ENCODE results near the gene REEP2. TPM values are rescaled to one million over a fixed set of nuclear protein-coding genes. Genes with fewer than 3 reads are reported as not detected.

Gene REEP2
- total RNA-seq, 1 donor from 2014 or later = 1.1 TPM

GRCh38 chr5:138448481-138449398 lies 9.9 kb downstream of the REEP2 start:
- intact Hi-C loops (cut with micrococcal nuclease) = no loop called here

- intact Hi-C loops (cut with micrococcal nuclease) = loop anchor here (1.0 kb wide), 5 partner anchors 10 to 99 kb away; no protein-coding TSS in a partner anchor
Observed at GRCh38 chr5:138449501-138450239, 10.8 kb downstream of the REEP2 start.

- intact Hi-C loops (cut with micrococcal nuclease) = loop anchor here (1.0 kb wide), 5 partner anchors 8 to 97 kb away; no protein-coding TSS in a partner anchor
Observed at GRCh38 chr5:138450971-138451370, 12.1 kb downstream of the REEP2 start.

- intact Hi-C loops (cut with micrococcal nuclease) = no loop called here
Observed at GRCh38 chr5:138452720-138453119, 13.9 kb downstream of the REEP2 start.

- intact Hi-C loops (cut with micrococcal nuclease) = no loop called here
Observed at GRCh38 chr5:138453590-138453989, 14.7 kb downstream of the REEP2 start.

- intact Hi-C loops (cut with micrococcal nuclease) = no loop called here
Observed at GRCh38 chr5:138454121-138454520, 15.3 kb downstream of the REEP2 start.

GRCh38 chr5:138455232-138455930 lies 16.5 kb downstream of the REEP2 start:
- intact Hi-C loops (cut with micrococcal nuclease) = no loop called here

GRCh38 chr5:138457531-138458275 lies 18.8 kb downstream of the REEP2 start:
- intact Hi-C loops (cut with micrococcal nuclease) = no loop called here

GRCh38 chr5:138458384-138458783 lies 19.5 kb downstream of the REEP2 start:
- intact Hi-C loops (cut with micrococcal nuclease) = no loop called here

GRCh38 chr5:138458856-138459255 lies 20.0 kb downstream of the REEP2 start:
- intact Hi-C loops (cut with micrococcal nuclease) = loop anchor here (1.0 kb wide), 2 partner anchors 9 to 84 kb away; partner anchors contain the start of gene ETF1

- intact Hi-C loops (cut with micrococcal nuclease) = loop anchor here (1.0 kb wide), 2 partner anchors 9 to 84 kb away; partner anchors contain the start of gene ETF1
Observed at GRCh38 chr5:138459311-138459933, 20.6 kb downstream of the REEP2 start.

GRCh38 chr5:138460032-138460693 lies 21.3 kb downstream of the REEP2 start:
- intact Hi-C loops (cut with micrococcal nuclease) = loop anchor here (10.0 kb wide), 1 partner anchor 1105 kb away; the partner anchor contains the start of gene UBE2D2

GRCh38 chr5:138461343-138462125 lies 22.7 kb downstream of the REEP2 start:
- intact Hi-C loops (cut with micrococcal nuclease) = loop anchor here (10.0 kb wide), 1 partner anchor 1103 kb away; the partner anchor contains the start of gene UBE2D2

GRCh38 chr5:138463419-138464007 lies 24.7 kb downstream of the REEP2 start:
- intact Hi-C loops (cut with micrococcal nuclease) = loop anchor here (1.0 to 10.0 kb wide), 11 partner anchors 13 to 1101 kb away; partner anchors contain the start of genes BRD8, CDC25C, FAM13B and KDM3B

GRCh38 chr5:138464008-138464387 lies 25.1 kb downstream of the REEP2 start:
- intact Hi-C loops (cut with micrococcal nuclease) = loop anchor here (1.0 to 10.0 kb wide), 11 partner anchors 14 to 1101 kb away; partner anchors contain the start of genes BRD8, CDC25C, FAM13B and KDM3B

GRCh38 chr5:138464388-138465260 lies 25.8 kb downstream of the REEP2 start:
- intact Hi-C loops (cut with micrococcal nuclease) = loop anchor here (1.0 to 10.0 kb wide), 21 partner anchors 14 to 1937 kb away; partner anchors contain the start of genes ANKHD1, BRD8, CDC23 and CDC25C

Measured in T-helper 1 cell treated with Interleukin-12 subunit alpha and Interleukin-12 subunit beta and Interleukin-4 antibody, amounts not matched to agents 30 ng/mL and 1 ng/mL, for 36 hours (primary cell).